Effector memory CD8-positive, alpha-beta T cell (primary cell): ENCODE data around the gene PITPNM2.
"Not testable (repeated sequence)": the region's sequence is repeated elsewhere in the genome, so short reads cannot be mapped to it uniquely, and the experiment has no call there.

Source experiments
- ATAC-seq: fragments of 150-1000 bp; cut with Tn5 transposase; replicated peaks from 2 replicates; pipeline ENCODE4 v1.10.0; 2021; ENCODE audit warnings: mild to moderate bottlenecking, moderate library complexity
- DNase-seq, 3 experiments: peaks; one replicate each; pipeline ENCODE4 v3.0.0; 2021
- H3K27ac Mint-ChIP-seq, 2 donors: one replicate each; pipeline ENCODE4 v1.8.0; 2022; ENCODE audit warnings: mild to moderate bottlenecking in 2 of 2, mixed read lengths in 2 of 2, moderate library complexity in 2 of 2
- H3K27me3 Mint-ChIP-seq, 2 donors: one replicate each; pipeline ENCODE4 v1.8.0; 2022; ENCODE audit warnings: mixed read lengths in 2 of 2
- H3K36me3 Mint-ChIP-seq: one replicate; pipeline ENCODE4 v1.8.0; 2022; ENCODE audit warnings: mild to moderate bottlenecking, moderate library complexity, mixed read lengths; ENCODE audit not compliant: insufficient read depth
- H3K4me1 Mint-ChIP-seq, 2 donors: one replicate each; pipeline ENCODE4 v1.8.0; 2022; ENCODE audit warnings: low read depth in 2 of 2, mixed read lengths in 2 of 2
- H3K4me3 Mint-ChIP-seq, 2 donors: one replicate each; pipeline ENCODE4 v1.8.0; 2022; ENCODE audit warnings: mild to moderate bottlenecking in 2 of 2, mixed read lengths in 2 of 2, moderate library complexity in 2 of 2
- H3K9me3 Mint-ChIP-seq, 2 donors: one replicate each; pipeline ENCODE4 v1.8.0; 2022; ENCODE audit warnings: mixed read lengths in 2 of 2

The PITPNM2 gene

GRCh38 chr12:123106640-123107359 lies 44.1 kb downstream of the PITPNM2 start:
- H3K9me3 Mint-ChIP-seq: no peaks in the 10 kb centered on the region
- peak overlapping the region; percentile 93 to 96 for H3K27ac Mint-ChIP-seq
- no peaks in the 10 kb centered on the region for H3K27me3 Mint-ChIP-seq
- DNase-seq (peak; percentile 15 to 37 (median 31)), ATAC-seq (peak; percentile 86)
- peaks cover 36 to 43% of the 10 kb centered on the region in 2 donors for H3K4me1 Mint-ChIP-seq
- H3K4me3 Mint-ChIP-seq: peak overlapping the region; percentile 64 to 66
- no peaks in the 10 kb centered on the region for H3K36me3 Mint-ChIP-seq

GRCh38 chr12:123105211-123105826 lies 45.6 kb downstream of the PITPNM2 start:
- DNase-seq (no peak), ATAC-seq (no peak)
- no peaks in the 10 kb centered on the region for H3K36me3 Mint-ChIP-seq
- peaks cover 30 to 33% of the 10 kb centered on the region in 2 donors for H3K4me1 Mint-ChIP-seq
- H3K9me3 Mint-ChIP-seq: no peaks in the 10 kb centered on the region
- H3K27ac Mint-ChIP-seq: peak overlapping the region; percentile 44 to 93
- H3K4me3 Mint-ChIP-seq: peak overlapping the region; percentile 36 to 64
- no peaks in the 10 kb centered on the region for H3K27me3 Mint-ChIP-seq

GRCh38 chr12:123104809-123105208 lies 46.1 kb downstream of the PITPNM2 start:
- Mint-ChIP-seq H3K36me3 (no peaks in the 10 kb centered on the region), H3K9me3 (no peaks in the 10 kb centered on the region), H3K27me3 (no peaks in the 10 kb centered on the region), H3K4me3 (no peak overlapping the region), H3K4me1 (peaks cover 30 to 33% of the 10 kb centered on the region in 2 donors), H3K27ac (peak overlapping the region; percentile 44 to 93)
- no peak for ATAC-seq
- DNase-seq: no peak

- not testable (repeated sequence) for ATAC-seq, H3K4me3 Mint-ChIP-seq, H3K36me3 Mint-ChIP-seq, DNase-seq, H3K9me3 Mint-ChIP-seq, H3K27me3 Mint-ChIP-seq
- Mint-ChIP-seq H3K4me1 (peaks cover 30 to 33% of the 10 kb centered on the region in 2 donors), H3K27ac (peak overlapping the region; percentile 44 to 93)
These were observed 46.8 kb downstream of the PITPNM2 start for GRCh38 chr12:123104094-123104493.

GRCh38 chr12:123102781-123103503 lies 47.9 kb downstream of the PITPNM2 start:
- Mint-ChIP-seq H3K4me1 (peaks cover 27 to 32% of the 10 kb centered on the region in 2 donors), H3K4me3 (no peak overlapping the region), H3K36me3 (no peaks in the 10 kb centered on the region), H3K27ac (no peak overlapping the region), H3K27me3 (no peaks in the 10 kb centered on the region), H3K9me3 (no peaks in the 10 kb centered on the region)
- no peak for ATAC-seq
- no peak for DNase-seq

- Mint-ChIP-seq H3K4me3 (no peak overlapping the region), H3K27me3 (no peaks in the 10 kb centered on the region)
These were observed 48.5 kb downstream of the PITPNM2 start for GRCh38 chr12:123102366-123102765.

GRCh38 chr12:123101526-123101925 lies 49.4 kb downstream of the PITPNM2 start:
- H3K27me3 Mint-ChIP-seq: no peaks in the 10 kb centered on the region
- no peaks in the 10 kb centered on the region for H3K9me3 Mint-ChIP-seq
- no peak for ATAC-seq
- DNase-seq: no peak
- H3K4me1 Mint-ChIP-seq: peaks cover 13 to 18% of the 10 kb centered on the region in 2 donors
- H3K4me3 Mint-ChIP-seq: no peak overlapping the region
- no peak overlapping the region for H3K27ac Mint-ChIP-seq
- no peaks in the 10 kb centered on the region for H3K36me3 Mint-ChIP-seq

More at GRCh38 chr12:123102366-123102765, 48.5 kb downstream of the PITPNM2 start:
- Mint-ChIP-seq H3K36me3 (no peaks in the 10 kb centered on the region), H3K4me1 (peaks cover 22 to 27% of the 10 kb centered on the region in 2 donors), H3K27ac (no peak overlapping the region), H3K9me3 (no peaks in the 10 kb centered on the region)
- no peak for DNase-seq
- ATAC-seq: no peak
